ENCODE results near the gene ARID5B. TPM values are rescaled to one million over a fixed set of nuclear protein-coding genes. Genes with fewer than 3 reads are reported as not detected.

ARID5B gene
- polyA plus RNA-seq, 1 of the 3 experiments (the other 2 are of a cell fraction): 10.9 TPM

- Histone ChIP-seq H3K27ac (ENCODE audit: low read depth in 2 of 2, low read length in 1 of 2) (peak overlapping the region in 1 of 2 experiments; percentile 99; a peak in 2 of 4 replicates), H3K79me2 (ENCODE audit: insufficient read depth) (peaks cover 11% of the 10 kb centered on the region), H3K36me3 (replicated peaks in 1 of 2; ENCODE audit: control insufficient read depth in 1 of 2, insufficient read depth in 2 of 2, low read length in 1 of 2) (no peaks in the 10 kb centered on the region), H3K4me2 (no peak overlapping the region), H3F3A (replicated peaks; ENCODE audit: insufficient read depth) (peaks cover 24% of the 10 kb centered on the region), H3K9me2 (no peaks in the 10 kb centered on the region), H3K4me1 (ENCODE audit: control insufficient read depth in 1 of 2, insufficient read depth in 2 of 2, low read depth in 1 of 2, low read length in 1 of 2) (peaks cover 16 to 21% of the 10 kb centered on the region in 2 experiments; a peak in 3 of 4 replicates), H3K27me3 (ENCODE audit: insufficient read depth) (no peaks in the 10 kb centered on the region), H4K20me1 (ENCODE audit: insufficient read depth) (no peaks in the 10 kb centered on the region), H2AFZ (ENCODE audit: low read depth) (no peak overlapping the region), H3K9me3 (no peaks in the 10 kb centered on the region), H3K9ac (no peak overlapping the region), H3K4me3 (ENCODE audit: low read depth in 2 of 2, low read length in 1 of 2) (no peak overlapping the region; a peak in 1 of 4 replicates)
- DNase-seq: peak; percentile 67
- TF ChIP-seq MXI1 (IDR thresholded peaks at IDR 0.05; ENCODE audit: low read depth, low read length) (no peak), RAD21 (IDR thresholded peaks at IDR 0.05; ENCODE audit: low read length) (peak; percentile 54), IRF3 (IDR thresholded peaks at IDR 0.05; ENCODE audit: low read depth, low read length) (no peak), CTCF (IDR thresholded peaks at IDR 0.05) (peak; percentile 62)
- CTCF ChIA-PET: interaction anchor here (0.6 to 2.4 kb wide), 29 partner anchors 8 to 1080 kb away, joined by 3 to 16 read pairs (median 3); no protein-coding TSS in a partner anchor
- WGBS (ENCODE audit: low lambda C conversion rate): 88% methylated on average over 31 of the region's 32 CpGs
- POLR2A ChIA-PET: no interaction called here
Measured at GRCh38 chr10:61896854-61897661, 4.4 kb upstream of the ARID5B start.

GRCh38 chr10:61897671-61898434 lies 3.6 kb upstream of the ARID5B start:
- CTCF ChIA-PET: interaction anchor here (0.6 to 2.4 kb wide), 20 partner anchors 8 to 351 kb away, joined by 3 to 16 read pairs (median 3); no protein-coding TSS in a partner anchor
- Histone ChIP-seq H4K20me1 (ENCODE audit: insufficient read depth) (no peaks in the 10 kb centered on the region), H3K79me2 (ENCODE audit: insufficient read depth) (peaks cover 18% of the 10 kb centered on the region), H3K4me1 (ENCODE audit: control insufficient read depth in 1 of 2, insufficient read depth in 2 of 2, low read depth in 1 of 2, low read length in 1 of 2) (peaks cover 16 to 21% of the 10 kb centered on the region in 2 experiments; a peak in 3 of 4 replicates), H3K9me3 (no peaks in the 10 kb centered on the region), H3K27ac (ENCODE audit: low read depth in 2 of 2, low read length in 1 of 2) (peak overlapping the region; percentile 87 to 99; a peak in 3 of 4 replicates), H3K27me3 (ENCODE audit: insufficient read depth) (no peaks in the 10 kb centered on the region), H2AFZ (ENCODE audit: low read depth) (peak overlapping the region; percentile 92; the same call in 1 of the 2 replicates), H3K9me2 (no peaks in the 10 kb centered on the region), H3K4me3 (ENCODE audit: low read depth in 2 of 2, low read length in 1 of 2) (no peak overlapping the region), H3F3A (replicated peaks; ENCODE audit: insufficient read depth) (peaks cover 24% of the 10 kb centered on the region), H3K4me2 (peak overlapping the region; percentile 91), H3K36me3 (replicated peaks in 1 of 2; ENCODE audit: control insufficient read depth in 1 of 2, insufficient read depth in 2 of 2, low read length in 1 of 2) (no peaks in the 10 kb centered on the region), H3K9ac (no peak overlapping the region)
- peak; percentile 49 for DNase-seq
- 76% methylated on average over 10 of the region's 10 CpGs for whole genome bisulfite sequencing (ENCODE audit: low lambda C conversion rate)
- POLR2A ChIA-PET: no interaction called here
- TF ChIP-seq USF1 (IDR thresholded peaks at IDR 0.05; ENCODE audit: borderline replicate concordance, low read depth) (no peak), FOSL2 (IDR thresholded peaks at IDR 0.05; ENCODE audit: borderline replicate concordance, low read depth) (no peak), SMC3 (IDR thresholded peaks at IDR 0.05; ENCODE audit: low read depth, low read length) (no peak), PBX3 (IDR thresholded peaks at IDR 0.05) (no peak), TEAD4 (IDR thresholded peaks at IDR 0.05; ENCODE audit: borderline replicate concordance, insufficient read depth) (no peak), MEF2A (IDR thresholded peaks at IDR 0.05; ENCODE audit: borderline replicate concordance, low read depth) (no peak), TAF1 (IDR thresholded peaks at IDR 0.05; ENCODE audit: borderline replicate concordance, low read depth, low read length) (no peak), RXRA (IDR thresholded peaks at IDR 0.05; ENCODE audit: borderline replicate concordance, low read depth) (no peak), GATA2 (CRISPR knock-in tag; IDR thresholded peaks at IDR 0.05) (no peak), YY1 (IDR thresholded peaks at IDR 0.05; ENCODE audit: low read depth) (no peak), NFIC (IDR thresholded peaks at IDR 0.05; ENCODE audit: borderline replicate concordance) (no peak), CHD2 (IDR thresholded peaks at IDR 0.05; ENCODE audit: low read length, partially characterized antibody) (no peak), RFX5 (IDR thresholded peaks at IDR 0.05; ENCODE audit: low read length) (no peak), RCOR1 (IDR thresholded peaks at IDR 0.05; ENCODE audit: low read length) (no peak), USF2 (IDR thresholded peaks at IDR 0.05; ENCODE audit: borderline replicate concordance, low read depth, low read length) (no peak)
